GM18858 (cell line): ENCODE results near the gene IL20RA.

ENCODE experiments used
- ATAC-seq: cut with Tn5 transposase; IDR thresholded peaks from one replicate; pipeline ENCODE4 v1.9.1; 2021; ENCODE audit not compliant: unreplicated experiment

Gene IL20RA

DNA sequence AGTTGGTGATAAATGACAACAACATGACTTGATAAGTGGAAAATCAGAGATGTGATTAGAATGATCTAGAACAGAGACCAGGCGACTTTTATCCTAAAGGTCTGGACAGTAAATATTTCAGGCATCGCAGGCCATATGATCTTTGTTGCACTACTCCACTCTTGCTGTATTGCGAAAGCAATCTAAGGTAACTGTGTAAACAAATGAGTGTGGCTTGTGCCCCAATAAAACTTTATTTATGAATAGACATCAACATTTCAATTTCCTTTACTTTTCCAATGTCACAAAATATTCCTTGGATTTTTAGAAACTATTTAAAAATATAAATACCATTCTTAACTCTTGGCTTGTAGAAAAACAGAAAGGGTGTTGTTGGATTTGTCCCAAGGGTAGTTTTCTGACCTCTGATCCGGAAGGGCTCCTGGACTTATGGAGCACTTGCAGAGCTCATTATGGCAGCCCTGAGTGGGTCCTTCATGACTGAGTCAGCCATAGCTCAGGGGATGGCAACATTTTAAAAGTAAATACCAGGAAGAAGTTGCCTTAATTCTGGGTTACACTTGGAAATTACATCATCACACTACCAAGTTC lies 34.5 kb downstream of the IL20RA start:
- no peak for ATAC-seq

DNA sequence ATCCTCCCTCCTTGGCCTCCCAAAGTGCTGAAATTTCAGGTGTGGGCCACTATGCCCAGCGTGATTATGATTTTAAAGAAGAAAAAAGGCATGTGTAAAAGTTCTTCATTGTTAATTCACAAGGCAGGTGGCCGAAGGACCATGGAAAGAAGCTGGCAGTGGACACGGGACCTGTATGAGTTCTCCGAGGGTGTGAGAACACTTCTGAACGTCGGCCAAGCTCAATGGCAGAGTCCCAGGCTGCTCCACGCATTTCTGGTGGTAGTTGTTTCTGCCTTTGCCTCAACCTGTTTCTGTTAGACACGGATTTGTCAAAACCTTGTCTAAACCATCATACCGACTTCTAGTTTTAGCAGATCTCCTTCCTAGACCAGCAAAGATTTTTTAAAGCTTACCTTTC lies 36.6 kb downstream of the IL20RA start:
- no peak for ATAC-seq

DNA sequence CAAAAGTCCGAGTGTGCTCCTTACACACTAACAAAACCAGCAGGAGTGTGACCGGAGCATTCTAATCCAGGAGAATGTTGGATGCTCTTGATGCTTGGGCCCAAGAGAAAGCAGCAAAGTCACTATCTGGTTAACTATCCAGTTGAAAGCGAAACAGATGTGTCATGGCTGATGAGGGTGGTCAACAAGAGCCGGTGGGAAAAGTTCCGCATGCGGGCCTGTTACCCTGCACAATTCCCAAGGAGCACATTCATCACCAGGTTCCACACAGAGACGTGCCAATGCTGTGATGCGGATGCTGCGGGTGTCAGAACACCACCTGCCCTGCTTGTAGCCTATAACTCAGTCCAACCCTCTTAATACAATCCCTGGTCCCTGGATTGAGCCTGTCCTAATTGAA lies 38.7 kb downstream of the IL20RA start:
- no peak for ATAC-seq

DNA sequence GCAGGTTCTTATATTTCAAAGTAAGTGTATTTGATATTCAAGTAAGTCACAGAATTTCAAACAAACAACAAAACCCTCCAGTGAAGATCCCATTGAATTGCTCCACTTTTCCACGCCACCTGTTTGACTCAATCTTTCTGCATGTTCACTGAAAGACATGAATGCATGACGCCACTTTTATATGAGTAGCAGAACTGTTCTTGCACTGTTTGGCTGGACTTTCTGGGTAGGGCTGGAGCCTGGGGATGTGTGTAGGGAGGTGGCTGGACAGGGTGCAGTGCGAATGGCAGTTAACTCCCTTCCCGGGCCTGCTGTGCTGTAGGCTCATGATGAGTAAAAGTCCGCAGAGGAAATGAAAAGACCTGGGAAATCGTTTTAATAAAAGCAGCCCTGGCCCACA lies 39.7 kb downstream of the IL20RA start:
- ATAC-seq: no peak

DNA sequence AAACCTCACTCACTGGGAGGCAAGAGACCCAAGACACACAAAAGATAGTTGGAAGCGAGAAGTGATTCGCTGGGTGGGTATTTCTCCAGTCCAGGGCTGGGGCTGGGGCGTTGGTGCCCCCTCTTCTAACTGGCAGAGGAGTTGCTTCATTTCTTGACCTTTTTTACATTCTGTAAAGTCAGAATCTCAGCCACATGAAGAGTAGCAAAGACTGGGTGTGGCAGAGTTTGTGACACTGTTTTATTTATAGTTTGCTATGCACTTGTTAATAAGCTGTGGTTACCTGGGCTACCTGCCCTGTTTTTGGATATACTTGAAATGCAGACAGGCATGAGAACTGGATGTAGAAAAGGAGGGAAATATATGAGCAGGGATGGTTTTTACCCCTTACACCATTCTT lies 42.3 kb downstream of the IL20RA start:
- no peak for ATAC-seq

DNA sequence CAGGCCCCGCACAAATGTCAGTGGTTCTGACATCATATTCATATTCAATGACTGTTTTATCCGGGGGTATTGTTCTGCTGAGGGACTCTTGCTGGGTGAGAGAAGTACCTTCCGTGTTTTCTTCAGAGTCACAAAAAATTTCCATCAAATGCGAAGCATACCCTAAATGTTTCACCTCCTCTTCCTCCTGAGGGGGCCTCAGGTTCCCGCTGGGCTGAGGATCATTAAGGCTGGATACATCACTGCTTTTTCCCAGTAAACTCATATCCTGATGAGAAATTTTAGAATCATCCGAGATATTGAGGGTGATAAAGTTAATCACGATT lies 42.8 kb downstream of the IL20RA start:
- no peak for ATAC-seq

DNA sequence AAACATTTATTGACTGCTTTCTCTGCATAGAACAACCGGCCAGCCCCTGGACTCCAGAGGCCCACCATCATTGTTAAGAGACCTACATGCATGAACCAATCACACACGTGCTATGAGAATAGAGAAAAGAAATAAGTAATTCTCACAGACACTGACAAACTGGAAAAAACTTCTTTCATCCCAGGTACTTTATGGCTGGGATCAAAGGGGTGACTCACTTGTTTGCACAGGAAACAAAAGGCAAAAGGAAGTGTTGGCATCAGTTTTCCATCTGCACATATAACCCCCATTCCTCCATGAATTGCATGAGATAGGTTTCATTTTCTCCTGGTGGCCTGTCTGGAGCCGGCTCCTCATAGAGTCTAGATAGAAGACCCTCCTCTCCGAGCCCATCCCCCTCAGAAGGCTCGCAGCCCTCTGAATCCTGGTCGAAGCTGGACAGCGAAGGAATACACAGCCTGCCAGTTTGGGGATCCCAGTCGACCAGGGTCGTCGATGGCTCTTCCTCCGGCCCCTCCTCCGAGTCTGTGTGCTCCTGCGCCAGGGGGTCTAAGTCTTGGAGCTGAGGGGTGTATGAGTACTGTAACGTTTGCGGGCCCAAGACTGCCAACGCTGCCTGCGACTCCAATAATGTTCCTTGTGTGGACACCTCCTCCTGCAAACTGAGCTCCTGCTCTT lies 43.3 kb downstream of the IL20RA start:
- no peak for ATAC-seq

DNA sequence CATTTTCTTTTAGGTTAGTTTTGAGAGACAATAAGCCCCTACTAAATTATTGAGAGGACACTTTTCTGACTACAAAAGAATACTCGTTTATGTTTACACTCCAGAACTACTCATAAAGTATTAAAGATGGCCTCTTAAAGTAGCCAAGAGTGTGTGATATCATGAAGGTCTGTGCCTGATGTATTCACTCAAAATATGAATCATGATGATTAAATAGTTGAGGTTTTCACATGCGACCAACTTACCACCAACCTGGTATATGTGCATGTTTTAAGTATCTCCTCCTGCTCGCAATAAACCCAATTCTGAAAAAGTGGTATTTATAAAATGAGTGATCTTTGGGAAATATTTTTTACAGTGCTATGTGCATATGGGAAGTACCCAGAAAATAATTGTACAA lies 43.9 kb downstream of the IL20RA start:
- ATAC-seq: no peak

DNA sequence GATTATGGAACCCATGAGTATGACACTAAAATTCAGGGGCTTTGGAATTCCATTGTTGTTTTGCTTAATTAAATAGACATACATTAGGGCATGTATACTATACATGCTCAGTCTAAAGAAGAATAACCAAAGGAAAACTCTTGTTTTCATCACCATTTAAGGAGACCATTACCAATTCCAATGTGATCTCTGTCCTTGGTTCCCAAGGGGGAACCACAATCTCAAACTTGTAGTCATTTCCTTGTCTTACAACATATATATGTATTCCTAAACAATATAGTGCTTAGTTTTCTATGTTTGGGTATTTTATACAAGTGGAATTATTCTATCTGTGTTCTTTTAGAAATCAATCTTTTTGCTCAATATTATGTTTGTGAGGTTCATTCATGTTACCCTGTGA lies 49.2 kb downstream of the IL20RA start:
- ATAC-seq: no peak

DNA sequence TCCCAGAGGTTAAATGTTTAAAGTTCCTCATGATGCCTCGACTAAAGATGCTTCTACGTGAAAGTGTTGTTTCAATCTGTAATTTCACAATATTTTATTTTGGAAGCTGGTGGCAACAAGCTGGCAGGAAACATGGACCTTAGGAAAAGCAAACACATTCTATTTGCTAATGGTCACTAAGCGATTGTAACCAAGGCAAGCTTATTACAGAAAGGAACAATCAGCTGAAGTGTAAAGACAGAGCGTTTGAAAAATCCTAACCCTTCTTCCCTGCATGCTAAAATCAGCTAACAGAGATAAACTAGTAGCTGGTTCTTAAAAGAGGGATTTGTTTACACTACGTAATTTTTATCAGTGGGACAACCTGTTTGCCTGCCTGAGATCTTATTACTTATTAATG lies 50.0 kb downstream of the IL20RA start:
- no peak for ATAC-seq

DNA sequence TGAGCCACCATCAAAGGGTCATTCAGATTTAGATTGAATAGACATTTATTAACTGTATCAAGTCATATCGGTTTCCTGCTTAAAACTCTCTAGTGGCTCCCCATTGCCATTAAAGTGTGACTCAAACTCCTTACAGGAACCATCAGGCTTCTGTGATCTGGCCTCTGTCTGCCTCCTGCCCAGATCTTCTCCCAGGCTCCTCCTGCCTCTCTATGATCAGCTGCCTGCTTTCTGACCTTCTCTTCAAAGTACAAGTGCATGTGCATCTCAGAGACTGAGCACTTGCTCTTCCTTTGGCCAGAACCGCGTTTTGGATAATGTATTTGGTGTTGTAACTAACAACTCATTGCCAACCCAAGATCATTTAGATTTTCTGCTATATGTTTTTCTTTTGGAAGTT lies 52.7 kb downstream of the IL20RA start:
- no peak for ATAC-seq

DNA sequence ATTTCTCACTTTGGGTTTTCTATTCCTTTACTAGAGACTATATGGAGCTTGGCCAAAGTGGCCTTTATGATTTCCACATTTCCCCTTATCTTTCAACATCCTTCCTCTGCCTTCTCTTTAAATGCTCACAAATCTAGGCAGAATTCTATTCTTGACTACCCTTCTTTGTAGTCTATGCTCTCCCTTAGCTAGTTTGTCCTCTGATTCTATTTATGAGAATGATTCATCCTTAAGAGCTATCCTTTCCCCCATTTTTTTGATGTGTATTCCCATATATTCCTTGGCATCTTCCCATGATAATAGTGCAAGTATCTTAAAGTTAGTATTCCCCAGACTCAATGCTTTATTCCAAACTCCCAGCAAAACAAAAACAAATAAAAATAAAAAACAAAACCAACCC lies 53.1 kb downstream of the IL20RA start:
- ATAC-seq: no peak

DNA sequence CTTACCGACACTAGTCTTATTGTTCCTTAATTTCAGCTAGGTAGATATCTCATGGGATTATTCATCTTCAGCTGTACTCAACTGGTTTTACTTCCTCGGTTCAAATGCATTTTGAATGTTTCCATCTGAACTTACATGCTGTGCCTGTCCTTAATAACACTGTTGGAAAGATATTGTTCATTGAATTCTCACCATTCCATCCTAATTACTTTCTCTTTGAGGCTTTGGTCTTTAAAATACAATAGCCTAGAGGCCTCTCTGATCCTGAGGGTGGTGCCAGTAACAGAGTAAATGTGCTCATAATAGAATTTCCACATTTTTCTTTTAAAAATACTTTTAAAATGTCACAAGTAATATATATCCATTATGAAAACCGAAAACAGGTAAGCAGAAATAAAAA lies 54.0 kb downstream of the IL20RA start:
- no peak for ATAC-seq

DNA sequence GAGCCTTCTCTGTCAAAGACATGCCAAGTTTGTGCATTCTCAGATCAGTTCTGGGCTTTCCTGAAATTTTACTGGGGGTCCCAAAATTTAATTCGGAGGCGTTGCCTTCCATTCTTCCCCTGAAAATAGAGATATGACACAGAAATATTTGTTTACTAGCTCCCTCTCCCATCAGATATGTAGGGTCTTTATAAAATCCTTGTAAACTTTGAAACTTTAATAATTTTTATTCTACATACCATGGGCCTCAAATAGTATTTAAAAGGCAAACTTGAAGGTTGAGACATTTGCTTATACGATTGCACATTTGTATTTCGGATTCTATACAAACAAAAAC lies 54.6 kb downstream of the IL20RA start:
- ATAC-seq: no peak

DNA sequence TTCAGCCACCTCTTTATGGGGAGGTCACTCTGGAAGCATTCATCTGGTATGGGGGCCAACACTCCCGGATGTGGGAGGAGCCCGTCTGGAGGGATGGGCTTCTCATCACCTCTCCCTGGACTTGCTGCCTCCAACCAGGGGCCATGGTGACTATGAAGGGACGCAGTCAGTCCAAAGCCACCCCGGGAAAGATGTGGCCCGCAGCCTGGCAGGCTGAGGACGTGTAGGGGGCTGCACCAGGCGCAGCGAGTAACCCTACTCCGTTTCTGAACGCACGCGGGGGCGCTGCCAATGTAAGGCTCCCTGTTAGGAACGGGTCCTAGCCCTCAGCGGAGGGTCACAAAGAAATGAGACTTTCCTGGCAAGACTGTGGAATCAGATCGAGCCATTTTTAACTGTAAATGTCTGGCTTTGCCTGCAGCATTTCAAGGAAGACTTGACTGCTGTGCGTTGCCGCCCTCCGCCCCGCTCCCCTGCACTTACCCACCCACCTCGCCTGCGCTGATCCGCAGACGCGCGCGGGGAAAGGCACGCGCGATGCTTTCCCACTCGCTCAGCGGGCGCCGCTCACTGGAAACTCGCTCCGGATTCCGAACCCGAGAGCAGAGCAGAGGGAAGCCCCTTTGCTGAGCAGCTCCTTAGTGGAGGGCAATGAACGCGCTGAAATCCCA lies 55.1 kb downstream of the IL20RA start:
- ATAC-seq: no peak

DNA sequence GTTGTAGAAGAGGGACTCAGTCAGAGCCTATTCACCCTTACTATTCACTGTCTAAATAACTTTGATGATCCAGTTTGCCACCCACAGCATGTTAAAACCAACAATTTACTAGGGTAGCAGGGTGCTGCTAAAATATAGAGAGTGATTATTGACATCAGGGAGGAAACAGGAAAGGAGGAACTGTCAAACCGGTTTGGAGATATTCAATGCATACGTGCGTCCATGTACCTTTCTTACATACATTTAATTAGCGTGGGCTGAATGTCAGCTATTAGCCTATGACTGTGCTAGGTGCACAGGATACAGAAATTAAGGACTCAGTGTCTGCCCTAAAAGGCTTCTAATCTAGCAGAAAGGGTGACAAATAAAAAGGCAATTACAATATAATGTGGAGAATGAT lies 57.2 kb downstream of the IL20RA start:
- ATAC-seq: no peak

DNA sequence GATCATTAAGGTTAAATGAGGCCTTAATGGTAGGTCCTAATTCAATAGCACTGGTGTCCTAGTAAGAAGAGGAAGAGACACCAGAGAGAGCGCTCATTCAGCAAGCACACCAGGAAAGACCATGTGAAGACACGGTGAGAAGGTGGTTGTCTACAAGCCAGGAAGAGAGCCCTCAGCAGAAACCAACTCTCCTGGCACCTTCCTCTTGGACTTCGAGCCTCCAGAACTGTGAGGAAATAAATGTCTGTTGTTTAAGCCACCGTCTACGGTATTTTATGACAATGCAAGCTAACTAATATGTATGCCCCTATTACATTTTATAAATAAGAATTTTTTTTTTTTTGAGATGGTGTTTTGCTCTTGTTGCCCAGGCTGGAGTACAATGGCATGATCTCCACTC lies 59.3 kb downstream of the IL20RA start:
- no peak for ATAC-seq

DNA sequence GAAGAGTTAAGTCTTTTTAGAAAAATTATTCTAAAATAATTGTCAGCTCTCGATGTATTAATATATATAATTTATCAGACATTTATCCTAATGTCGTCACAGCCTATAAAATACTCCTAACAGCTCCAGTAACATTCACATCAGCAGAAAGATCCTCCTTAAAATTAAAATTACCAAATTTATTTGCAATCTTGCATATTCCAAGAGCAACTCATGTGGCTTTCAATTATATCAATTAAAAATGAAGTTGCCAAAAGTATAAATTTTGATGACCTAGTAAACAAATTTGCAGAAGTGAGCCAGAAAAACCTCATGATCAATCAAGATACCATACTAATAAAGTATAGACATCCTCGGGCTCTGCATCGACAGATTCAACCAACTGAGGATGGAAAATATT lies 60.2 kb downstream of the IL20RA start:
- ATAC-seq: no peak

DNA sequence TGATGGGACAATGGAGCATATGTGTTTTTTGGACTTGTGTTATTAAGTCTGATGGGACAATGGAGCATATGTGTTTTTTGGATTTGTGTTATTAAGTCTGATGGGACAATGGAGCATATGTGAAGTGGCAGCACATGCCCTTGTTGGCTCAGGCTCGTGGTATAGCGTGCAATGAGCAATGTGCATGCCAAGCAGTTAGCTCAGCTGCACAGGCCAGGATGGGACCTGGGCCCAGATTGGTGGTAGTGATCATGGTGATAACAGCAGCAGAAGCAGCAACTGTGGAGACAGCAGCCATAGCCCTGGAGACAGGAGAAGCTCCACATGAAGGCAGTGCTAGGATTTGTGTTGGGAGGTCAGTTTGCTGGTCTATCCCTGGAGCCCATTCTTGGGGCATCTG lies 61.1 kb downstream of the IL20RA start:
- no peak for ATAC-seq

DNA sequence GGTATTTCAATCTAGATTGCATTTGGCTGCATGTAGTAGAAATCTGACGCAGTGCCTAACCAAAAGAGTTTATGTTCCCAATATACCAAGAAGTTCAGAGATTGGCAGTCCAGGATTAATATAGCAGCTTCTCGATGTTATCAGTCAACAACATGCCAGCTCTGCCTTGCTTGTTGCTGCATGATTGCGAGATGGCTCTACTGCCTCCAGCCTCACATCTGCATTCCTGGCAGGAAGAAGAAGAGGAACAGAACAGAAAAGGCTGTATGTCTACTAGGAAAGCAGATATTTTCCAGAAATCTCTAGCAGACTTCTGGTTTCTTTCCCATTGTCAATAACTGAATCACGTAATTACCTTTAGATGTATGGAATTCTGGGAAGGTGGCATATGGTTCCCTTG lies 61.8 kb downstream of the IL20RA start:
- no peak for ATAC-seq

DNA sequence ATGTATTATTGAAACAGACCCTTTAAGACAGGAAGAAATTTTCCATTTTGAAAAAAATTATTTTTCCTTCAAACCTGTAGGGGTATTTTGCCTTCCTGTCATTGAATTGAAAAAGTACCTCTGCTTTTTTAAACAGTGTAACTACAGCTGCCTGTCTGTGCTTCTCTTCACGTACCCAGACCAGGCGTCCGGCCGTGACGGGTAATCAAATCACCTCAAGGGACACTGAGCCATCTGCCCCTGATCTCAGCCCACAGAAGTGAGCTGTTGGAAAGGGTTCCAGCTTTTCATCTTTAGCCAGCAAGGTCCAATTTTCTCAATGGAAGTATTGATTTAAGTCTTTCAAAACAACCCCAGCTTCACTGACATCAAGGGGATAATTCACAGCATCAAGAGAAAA lies 64.7 kb downstream of the IL20RA start:
- ATAC-seq: no peak

DNA sequence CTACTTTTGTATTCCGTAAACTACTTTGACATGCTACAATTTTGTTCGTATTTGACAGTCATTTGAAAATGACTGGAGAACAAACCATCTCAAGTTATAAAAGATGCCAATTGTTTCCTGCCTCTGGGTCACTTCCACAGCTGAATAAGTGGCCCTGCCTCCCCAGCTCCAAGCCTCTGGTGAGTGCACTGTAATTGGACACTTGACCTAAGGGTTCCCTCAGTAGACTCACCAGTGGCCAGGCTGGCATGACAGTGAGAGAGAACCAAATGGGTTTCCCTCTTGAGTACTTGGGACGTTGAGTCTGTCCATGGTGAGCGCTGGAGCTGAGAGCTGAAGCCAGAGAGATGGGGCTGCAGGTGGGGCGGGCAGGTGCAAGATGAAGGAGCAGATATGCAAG lies 65.6 kb downstream of the IL20RA start:
- no peak for ATAC-seq

DNA sequence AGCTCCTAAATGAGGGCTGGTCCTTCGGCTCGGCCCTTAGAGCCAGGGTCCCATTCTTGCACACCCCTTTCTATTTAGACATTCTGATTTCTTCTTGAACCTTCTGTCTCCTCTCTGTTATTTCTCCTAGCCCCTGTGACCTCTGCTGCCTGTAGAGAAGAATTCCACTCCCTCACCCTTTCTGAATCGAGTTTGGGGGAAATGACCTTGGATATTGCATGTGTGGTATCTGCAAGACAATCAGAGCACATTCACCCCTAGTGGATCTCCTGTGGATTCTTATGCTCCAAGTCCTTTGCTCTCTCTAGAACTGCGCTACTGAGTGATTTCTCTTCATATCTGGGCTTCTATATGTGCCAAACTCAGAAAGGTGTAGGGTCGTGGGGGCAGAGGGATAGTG lies 67.7 kb downstream of the IL20RA start:
- no peak for ATAC-seq
